HG03575 (cell line): Measurements from ENCODE around the gene ATP1A4.
"Not testable (repeated sequence)": the region's sequence is repeated elsewhere in the genome, so short reads cannot be mapped to it uniquely, and the experiment has no call there.

Source experiments
- ATAC-seq: cut with Tn5 transposase; IDR thresholded peaks from one replicate; pipeline ENCODE4 v1.9.1; 2021; ENCODE audit not compliant: unreplicated experiment, insufficient number of reproducible peaks, low FRiP score; ENCODE audit errors: extremely low read depth

Gene ATP1A4

DNA sequence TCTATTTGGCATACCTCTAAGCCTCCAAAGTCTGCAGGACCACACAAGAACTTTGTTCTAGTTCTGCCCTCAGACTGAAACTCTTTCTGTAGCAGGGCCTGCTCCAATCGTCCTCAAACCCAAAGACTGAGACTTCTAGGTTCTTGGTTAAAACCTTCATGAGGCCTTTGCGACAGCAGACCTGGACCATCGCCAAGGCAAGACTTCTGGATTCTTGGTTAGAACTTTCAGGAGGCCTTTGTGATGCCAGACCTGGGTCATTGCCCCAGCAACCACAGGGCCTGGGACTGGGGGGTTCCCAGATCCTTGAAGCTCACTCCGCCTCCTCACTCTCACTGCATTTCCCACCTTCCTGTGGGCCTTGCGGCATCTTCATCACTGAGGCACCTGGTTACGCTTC lies at the start of gene ATP1A4:
ATP1A4 (plus strand) TSS at position 301 of the 400 bp plus-strand sequence. CDS start 438 bp downstream, outside the sequence.
- ATAC-seq = no peak

DNA sequence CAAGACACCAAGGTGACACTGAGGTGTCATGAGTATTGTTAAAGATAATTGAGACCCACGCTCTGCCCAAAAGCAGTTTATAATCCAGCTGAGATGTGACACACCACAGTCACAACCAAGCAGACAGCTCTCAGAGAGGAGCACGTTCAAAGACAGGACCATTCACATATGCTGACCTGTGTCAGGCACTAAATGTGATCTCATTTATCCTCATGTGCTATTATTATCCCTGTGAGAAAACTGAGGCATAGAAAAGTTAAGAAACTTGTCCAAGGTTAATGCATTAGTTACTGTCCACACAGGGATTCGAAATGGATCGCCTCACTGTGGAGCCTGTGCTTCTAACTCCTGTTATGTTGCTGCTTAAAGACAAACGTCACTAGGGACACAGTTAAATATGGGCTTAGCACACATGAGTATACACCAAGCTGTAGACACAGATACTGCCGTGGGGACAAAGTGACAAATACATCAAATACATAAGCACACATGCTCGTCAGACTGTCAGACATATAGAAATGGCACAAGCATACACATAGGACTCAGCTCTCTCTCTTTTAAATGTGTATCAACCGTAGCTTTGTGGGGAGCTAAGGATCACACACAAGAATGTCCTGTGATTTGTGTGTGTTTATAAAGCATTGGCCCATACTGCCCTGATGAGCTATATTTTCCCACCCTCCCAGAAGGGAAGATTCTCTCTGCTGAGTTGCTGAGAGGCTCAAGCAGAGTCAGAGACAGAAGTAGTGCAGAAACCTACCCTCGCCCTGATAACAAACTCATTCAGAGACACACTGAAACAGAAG lies 49.5 kb upstream of the ATP1A4 start:
- ATAC-seq = no peak

DNA sequence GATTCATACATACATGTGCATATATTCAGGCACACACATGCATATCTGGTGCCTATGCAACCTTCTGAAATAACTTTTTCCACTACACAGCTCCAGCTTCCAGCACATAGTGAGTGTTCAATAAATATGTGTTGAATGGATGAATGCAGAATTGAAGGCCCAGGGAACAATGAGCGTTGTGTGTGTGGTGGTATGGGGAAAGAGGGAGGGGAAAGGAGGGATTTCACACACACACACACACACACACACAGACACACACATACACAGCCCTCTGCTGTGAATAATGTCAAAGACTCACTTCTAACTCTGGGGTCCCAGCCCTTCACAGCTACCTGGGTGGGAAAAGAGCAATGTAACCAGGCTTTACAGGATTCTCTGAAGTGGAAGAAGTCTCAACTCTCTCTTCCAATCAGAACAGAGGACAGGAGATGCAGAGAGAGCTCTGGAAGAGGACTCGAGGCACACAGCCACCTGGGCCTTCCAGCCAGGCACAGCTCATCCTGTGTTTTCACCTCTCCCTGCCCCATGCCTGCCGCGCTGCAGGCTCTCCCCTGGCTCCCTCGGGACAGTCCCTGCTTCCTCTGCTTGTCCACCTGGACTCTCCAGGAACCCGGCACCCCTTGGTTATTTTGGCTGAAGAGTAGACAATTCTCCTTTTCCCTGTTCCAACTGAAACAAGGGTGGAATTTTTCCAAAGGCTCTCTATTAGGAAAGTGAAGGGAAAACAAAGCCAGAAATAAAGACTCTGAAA lies 47.6 kb upstream of the ATP1A4 start:
- ATAC-seq = no peak

DNA sequence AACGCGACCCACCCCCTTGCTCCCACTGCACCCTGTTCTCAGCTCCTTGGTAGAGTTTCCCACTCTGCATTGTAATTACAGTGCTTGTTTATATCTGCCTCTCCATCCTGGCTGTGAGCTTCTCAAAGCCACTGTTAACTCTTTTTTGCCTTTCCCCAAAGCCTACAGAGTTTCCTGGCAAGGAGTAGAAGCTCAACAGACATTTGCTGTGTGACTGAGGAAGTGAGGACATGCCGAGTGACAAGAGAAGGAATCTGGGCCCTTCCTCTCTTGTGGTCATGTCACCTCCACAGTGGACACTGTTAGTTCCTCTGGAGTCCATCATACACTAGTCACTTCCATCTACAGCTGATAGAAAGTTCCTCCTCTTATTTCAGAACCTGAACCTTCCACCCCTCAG lies 46.9 kb upstream of the ATP1A4 start:
- no peak for ATAC-seq

DNA sequence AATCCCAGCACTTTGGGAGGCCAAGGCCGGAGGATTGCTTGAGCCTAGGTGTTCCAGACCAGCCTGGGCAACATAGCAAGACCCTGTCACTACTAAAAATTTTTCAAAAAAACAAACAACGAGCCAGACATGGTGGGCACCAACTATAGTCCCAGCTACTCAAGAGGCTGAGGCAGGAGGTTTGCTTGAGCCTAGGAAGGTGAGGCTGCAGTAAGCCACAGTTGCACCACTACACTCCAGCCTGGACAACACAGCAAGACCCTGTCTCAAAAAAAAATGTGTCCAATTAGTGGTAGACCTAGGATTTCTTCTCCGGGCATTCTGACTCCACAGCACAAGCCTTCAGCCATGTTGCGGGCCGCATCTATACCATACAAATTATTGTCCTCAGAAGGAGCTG lies 46.2 kb upstream of the ATP1A4 start:
- ATAC-seq = no peak

DNA sequence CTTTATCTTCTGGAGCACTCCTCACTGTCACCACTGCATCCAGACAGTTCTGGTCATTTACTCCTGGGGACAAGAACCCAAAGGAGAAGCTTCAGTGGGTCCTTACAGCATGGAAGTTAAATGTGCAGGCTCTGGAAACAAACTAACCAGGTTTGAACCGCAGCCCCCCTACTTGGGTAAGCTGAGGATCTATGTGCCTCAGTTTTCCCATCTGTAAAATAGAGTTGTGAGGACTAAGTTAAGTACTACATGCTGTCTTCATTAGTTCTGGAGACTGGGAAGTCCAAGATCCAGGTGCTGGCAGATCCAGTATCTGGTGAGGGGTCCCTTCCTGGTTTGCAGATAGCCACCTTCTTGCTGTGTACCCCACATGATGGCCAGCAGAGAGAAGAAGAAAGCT lies 43.9 kb upstream of the ATP1A4 start:
- ATAC-seq = no peak

DNA sequence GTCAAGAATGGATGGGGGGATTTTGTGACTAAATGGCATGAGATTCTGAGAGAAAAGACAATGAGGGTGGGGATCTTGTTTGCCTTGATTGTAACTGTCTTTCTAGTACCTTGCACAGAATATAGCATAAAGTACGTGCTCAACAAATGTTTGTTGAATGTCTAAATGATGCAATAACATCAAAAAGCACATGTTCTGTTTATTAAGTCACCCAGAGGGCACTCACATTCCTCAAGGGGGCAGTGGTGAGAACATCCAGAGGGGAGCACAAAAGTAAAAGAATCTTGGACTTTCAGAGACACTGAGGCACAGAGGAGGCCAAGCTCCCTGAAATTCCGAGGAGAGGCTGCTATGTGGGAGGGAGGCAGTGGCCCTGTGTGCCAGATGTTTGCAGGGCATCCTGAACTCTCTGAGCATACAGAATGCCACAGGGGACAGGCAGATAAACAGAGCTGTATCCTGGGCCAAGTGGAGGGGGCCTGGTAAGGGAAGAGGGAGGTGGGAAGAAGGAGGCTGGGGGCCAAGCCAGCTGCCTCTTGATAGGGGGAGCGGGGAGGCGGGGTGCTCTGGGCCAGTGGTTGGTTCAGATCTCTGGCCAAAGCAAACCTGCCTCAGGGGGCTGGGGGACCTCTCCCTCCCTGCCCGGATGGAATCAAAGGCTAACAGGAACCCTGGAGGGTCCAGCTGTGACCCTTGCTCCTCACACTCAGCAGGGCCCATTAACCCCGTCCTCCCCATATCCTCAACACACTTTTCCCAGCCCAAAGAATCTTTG lies 42.3 kb upstream of the ATP1A4 start:
- no peak for ATAC-seq

DNA sequence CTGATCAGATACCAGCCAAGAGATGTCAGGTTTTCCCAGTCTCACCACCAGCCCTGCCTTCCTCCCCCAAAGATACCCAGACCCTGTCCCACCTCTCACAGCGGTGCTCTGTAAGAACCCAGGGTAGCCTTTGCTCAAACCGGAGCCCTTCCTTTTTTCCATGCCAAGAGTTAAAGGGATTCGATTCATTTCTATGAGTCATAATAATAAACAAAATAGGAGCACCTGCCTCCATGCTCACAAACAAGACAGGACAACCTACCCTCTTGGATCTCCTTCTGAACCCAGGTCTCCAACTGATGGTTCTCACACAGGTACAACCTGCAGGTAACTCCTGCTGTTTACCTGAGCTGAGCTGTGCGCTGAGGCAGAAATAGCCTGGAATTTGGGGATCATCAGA lies 41.7 kb upstream of the ATP1A4 start:
- no peak for ATAC-seq

DNA sequence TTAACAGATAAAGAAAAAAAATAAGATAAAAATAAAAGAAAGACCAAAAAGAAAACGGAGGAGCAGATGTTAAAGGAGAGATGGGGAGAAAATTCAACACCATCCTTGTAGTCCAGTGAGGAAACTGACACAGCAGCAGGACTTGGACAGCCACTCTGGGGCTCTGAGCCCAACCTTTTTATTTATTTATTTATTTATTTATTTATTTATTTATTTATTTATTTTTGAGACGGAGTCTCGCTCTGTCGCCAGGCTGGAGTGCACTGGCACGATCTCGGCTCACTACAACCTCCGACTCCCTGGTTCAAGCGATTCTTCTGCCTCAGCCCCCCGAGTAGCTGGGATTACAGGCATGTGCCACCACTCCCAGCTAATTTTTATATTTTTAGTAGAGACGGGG lies 39.9 kb upstream of the ATP1A4 start:
- not testable (repeated sequence) for ATAC-seq

DNA sequence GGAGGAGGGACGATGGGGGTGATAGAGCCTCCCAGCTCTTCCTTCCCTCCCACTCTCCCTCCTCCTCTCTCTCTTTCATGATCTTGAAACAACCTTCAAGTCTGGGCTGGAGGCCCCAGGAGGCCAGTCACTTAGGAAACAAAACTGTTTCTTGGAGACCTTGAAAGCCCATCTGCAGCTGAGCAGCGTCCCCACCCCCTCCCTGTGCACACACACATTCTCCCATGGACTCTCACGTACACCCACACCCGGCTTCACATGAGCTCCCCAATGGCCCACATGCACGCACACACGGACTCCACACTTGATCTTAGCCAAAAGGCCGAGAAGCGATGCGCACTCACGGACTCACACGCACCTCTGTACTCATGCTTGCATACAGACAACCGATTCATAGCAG lies 39.0 kb upstream of the ATP1A4 start:
- ATAC-seq = no peak

DNA sequence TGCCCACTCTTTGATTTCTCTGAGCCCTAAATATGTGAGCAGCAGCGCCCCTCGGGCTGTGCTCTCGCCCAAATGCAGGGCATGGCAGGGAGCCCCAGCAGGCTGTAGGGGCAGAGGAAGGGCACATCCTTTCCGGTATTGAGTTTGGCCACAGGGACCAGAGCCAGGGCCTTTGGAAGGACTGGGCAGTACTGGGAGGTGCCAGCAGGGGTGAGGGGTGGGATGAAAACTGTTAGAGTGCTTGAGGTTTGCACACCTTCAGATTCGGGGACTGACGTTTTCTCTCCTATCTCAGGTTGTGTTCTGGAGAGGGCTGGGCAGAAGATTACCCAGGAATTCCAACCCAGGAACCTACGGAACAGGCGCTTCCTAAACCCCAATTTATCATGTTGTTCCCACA lies 38.0 kb upstream of the ATP1A4 start:
- no peak for ATAC-seq

DNA sequence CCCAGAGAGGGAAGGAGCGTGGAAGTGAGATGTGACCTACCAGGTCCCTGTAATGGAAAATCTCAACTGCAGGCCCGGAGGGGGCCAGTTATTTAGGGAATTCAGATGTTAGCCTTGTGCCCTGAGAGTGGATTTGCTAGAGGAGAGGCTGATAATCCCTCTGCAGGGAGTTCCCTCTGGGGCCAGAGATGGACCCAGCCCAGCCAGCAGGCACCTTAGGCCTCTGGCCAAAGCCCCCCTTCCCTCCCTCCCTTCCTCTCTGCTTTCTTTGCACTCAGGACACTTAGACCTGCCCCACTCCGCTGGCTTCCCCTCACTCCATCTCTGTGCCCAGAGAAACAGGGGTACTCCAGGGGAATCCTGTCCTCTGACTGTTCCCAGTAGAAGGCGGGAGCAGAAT lies 37.3 kb upstream of the ATP1A4 start:
- no peak for ATAC-seq

DNA sequence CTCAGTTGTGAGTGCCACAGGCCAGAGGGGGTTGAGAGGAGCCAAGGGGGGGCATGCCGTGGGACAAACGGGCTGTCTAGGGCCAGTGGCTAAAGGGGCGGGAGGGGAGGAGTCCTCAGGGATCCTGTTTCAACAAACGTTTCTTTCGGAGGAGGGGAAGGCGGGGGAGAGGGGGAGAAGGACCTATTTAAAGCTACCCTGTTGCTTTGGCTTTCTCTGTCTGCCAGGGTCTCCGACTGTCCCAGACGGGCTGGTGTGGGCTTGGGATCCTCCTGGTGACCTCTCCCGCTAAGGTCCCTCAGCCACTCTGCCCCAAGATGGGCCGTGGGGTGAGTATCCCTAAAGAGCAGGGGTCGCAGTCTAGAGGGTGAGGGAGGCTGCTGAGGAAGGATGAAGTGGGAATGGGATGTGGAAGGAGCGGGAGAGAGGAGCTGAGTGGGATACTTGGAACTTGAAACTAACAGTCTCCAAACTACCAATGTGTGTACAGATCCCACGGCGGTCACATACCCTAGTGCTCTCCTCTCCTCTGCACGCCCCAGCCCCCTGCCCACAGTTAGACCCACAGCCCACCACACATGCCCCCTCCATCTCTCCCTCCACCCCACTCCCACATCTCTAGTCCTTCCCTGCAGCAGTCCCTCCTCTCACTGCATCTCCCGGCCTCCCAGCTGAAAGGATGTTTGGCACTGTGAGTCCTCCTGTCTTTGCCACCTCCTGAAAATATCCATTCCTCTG lies 35.7 kb upstream of the ATP1A4 start, which contains the start of gene ATP1A2:
ATP1A2 (plus strand) TSS at position 215 of the 738 bp plus-strand sequence; CDS start at position 318, 103 bp downstream.
- no peak for ATAC-seq

DNA sequence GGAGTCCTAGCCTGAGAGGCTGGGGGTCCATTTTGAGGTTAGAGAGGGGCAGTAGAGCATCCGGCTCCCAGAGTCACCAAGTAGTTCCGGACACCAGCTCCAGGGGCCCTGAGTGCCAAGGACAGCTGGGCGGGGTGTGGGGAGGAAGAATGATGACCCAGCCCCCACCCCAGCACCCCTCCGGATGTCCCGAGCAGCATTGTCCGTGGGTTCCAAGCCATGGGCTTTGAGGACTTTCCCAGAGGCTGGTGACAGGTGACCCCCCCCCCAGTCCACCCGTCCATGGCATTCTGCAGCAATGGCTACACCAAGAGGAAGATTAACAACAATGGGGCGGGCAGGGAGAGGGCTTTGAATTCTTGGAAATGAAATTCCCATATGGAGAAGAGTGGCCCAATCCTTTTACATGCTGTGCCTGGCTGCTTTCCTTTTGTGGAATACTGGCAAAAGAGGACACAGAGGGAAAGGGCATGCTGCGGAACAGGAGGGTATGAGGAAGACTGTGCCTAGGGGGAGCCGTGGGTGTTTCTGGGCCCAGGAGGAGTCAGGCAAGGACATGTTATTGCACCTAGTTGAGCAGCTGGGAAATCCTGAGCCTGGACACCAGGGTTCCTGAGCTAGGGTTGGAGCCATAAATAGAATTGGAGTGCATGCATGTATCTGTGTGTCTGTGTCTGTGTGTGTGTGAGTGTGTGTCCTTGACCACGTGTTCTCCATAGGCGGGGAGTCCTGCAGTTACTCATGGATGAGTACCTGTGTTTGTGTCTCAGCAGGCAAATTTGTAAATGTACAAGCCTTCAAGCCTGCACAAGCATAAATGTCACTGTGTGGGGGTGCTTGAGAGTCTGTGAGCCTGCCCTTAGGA lies 34.9 kb upstream of the ATP1A4 start:
- no peak for ATAC-seq

DNA sequence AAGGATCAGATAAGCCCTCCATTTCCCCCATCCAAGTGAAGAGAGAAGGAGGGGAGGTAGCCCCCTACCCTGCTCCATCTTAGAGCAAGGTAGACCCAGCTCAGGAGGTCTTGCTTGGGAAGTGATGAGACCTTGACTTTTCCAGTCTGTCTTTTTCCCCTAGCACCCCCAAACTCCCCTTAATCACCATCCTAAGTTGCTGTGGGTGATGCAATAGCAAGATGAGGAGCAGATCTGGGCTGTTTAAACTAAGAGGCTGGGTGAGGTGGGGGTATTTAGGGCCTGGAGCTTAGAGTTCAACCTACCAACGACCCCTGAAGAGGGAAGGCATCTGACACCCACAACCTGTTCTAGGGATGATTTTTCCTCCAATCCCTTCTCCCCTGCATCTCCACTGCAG lies 34.1 kb upstream of the ATP1A4 start:
- no peak for ATAC-seq

DNA sequence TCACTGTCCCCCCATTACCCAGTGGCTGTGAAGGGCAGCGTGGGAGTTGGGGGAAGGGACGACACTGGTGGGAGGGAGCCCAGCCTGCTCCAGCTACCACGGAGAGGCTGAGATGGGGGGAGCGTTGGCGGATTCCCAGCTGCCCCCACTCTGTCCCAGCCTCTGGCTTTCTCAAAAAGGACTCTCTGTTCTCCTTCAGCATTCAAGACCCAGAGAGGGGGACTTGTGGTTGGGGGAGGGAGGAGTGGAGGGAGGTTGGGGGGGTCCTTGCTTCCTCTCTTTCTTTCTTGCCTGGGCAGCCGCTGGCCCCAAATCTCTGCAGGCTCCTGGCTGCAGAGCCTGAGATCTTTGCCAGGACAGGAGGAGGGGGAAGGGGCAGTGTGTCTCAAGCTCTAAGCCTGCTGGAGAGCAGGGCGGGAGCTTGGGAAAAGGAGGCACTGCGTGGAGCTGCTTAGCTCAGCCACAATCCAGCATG lies 33.7 kb upstream of the ATP1A4 start:
- ATAC-seq = no peak

DNA sequence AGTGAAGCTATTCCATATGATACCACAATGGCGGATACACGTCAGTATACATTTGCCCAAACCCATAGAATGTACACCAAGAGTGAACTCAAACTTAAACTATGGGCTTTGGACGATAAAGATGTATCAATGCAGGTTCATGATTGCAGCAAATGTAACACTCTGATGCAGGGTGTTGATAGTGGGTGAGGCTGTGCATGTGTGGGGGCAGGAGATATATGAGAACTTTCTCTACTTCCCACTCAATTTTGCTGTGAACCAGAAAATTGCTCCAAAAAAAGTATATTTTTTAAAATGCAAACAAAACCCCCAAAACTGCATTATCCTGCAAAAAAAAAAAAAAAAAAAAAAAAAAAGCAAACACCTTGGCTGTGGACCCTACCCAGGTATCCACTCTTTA lies 32.5 kb upstream of the ATP1A4 start:
- ATAC-seq = no peak

DNA sequence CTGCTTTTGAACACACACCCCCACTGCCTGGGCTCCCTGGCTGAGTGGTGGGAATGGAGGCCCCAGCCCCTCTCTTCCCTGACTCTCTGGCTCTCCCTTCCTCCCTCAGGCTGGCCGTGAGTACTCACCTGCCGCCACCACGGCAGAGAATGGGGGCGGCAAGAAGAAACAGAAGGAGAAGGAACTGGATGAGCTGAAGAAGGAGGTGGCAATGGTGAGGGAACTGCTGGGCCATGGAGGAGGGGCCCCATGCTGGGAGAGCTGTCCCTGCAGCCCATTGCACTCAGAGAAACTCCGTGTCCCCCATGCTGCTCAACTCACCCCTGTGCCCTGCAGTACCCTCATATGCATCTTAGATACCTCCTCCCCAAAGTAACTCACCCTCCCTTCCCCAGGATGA lies 30.6 kb upstream of the ATP1A4 start:
- ATAC-seq = no peak
